ENCODE measurements around the gene SRGAP3.

DNA sequence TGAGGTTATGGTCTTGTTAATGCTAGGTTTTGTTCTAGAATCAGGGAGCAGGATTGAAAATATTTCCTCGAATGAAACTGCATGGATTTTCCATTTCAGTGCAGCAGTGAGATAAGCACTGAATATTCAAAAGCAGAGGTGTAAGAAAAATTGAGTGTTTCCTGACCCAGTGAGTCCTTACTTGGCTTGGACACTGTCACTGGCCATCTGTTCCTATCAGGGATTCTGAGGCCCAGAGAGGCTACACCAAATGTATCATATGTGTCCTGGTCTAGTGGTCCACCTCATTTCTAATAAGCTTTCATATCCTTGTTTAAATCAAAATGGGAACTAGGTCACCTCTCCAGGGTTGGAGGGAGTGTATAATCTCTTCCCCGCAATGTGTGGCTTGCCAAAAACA lies 225.1 kb downstream of the SRGAP3 start:
- TF ChIP-seq, protein P1, sequence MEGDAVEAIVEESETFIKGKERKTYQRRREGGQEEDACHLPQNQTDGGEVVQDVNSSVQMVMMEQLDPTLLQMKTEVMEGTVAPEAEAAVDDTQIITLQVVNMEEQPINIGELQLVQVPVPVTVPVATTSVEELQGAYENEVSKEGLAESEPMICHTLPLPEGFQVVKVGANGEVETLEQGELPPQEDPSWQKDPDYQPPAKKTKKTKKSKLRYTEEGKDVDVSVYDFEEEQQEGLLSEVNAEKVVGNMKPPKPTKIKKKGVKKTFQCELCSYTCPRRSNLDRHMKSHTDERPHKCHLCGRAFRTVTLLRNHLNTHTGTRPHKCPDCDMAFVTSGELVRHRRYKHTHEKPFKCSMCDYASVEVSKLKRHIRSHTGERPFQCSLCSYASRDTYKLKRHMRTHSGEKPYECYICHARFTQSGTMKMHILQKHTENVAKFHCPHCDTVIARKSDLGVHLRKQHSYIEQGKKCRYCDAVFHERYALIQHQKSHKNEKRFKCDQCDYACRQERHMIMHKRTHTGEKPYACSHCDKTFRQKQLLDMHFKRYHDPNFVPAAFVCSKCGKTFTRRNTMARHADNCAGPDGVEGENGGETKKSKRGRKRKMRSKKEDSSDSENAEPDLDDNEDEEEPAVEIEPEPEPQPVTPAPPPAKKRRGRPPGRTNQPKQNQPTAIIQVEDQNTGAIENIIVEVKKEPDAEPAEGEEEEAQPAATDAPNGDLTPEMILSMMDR (conservative IDR thresholded peaks at IDR 0.05 in 1 of 2, IDR thresholded peaks at IDR 0.05 in 1 of 2; ENCODE audit: low read depth in 1 of 2, low read length in 2 of 2), result no peak
- TF ChIP-seq EZH2 (IDR thresholded peaks at IDR 0.05; ENCODE audit: low read length, missing control alignments), result no peak
